GM19467 (cell line): ENCODE results near the gene TGFA.

Experiments used
- ATAC-seq: cut with Tn5 transposase; IDR thresholded peaks from one replicate; pipeline ENCODE4 v1.9.1; 2021; ENCODE audit warnings: mild to moderate bottlenecking, moderate library complexity; ENCODE audit not compliant: unreplicated experiment

Gene TGFA

DNA sequence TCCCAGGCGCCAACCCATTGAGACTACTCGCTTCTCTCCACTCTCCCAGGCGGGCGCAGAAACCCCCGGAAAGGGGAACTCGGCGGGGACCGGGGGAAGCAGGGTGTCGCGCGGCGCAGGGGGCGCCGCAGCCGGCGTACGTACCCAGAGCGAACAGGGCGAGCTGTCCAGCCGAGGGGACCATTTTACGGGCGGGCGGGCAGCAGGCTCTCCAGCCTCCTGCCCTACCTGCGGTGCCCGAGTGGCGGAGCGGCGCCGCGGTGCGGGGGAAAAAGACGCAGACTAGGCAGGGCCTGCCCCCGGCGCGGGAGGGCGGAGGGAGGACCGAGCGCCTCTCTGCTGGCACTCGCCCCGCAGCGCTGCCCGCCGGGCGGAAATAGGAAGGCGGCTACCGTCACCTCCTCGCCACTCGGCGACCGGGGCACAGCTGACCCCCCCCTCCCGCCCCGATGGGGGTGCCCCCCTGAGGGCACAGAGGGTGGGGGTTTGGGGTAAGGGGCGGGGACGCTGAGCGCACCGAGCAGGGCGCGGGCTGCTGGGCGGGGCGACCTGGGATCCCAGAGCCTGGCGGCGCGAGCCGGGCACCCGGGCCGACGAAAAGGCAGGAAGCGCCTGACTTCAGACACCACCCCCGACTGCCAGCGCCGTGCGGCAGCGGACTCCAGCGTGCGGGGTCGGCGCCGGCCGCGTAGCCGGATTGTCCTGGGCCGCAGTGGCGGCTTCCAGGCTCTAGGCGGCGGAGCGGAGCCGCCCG lies at the start of gene TGFA:
Gene TGFA, minus strand, starts transcription at position 243 of the 754 bp plus-strand sequence. Its CDS starts 59 bp downstream, at position 184.
- peak; percentile 59 for ATAC-seq

GRCh38 chr2:70603066-70603465 lies 49.4 kb upstream of the TGFA start:
- ATAC-seq: no peak

- ATAC-seq: no peak
These were observed 44.6 kb upstream of the TGFA start for GRCh38 chr2:70598197-70598596.

- no peak for ATAC-seq
These were observed 43.1 kb upstream of the TGFA start for GRCh38 chr2:70596739-70597138.

DNA sequence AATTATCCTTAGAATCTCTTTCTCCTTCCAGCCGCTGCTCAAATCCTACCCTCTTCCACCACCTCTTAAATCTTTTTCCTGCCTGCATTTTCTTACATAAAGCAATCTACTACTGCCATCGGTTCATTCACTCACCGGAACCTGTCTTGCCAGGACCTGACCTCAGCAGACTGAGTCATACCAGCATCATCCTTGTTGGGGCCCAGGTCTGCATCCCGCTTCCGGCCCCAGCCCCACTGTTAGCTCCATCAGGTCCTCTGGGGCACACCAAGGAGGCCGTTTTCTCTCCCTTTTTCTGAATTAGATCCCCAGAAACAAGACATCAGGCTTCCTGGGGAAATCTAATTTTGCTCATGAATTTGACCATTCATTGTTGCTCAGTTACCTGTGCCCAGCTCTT lies 42.7 kb upstream of the TGFA start:
- no peak for ATAC-seq

- ATAC-seq: no peak
These were observed 29.5 kb upstream of the TGFA start for GRCh38 chr2:70583091-70583490.

- no peak for ATAC-seq
These were observed 26.7 kb upstream of the TGFA start for GRCh38 chr2:70580352-70580751.

GRCh38 chr2:70574618-70575017 lies 21.0 kb upstream of the TGFA start:
- ATAC-seq: no peak

- no peak for ATAC-seq
These were observed 20.5 kb upstream of the TGFA start for GRCh38 chr2:70574109-70574508.

- ATAC-seq: no peak
These were observed 16.5 kb upstream of the TGFA start for GRCh38 chr2:70570041-70570661.

GRCh38 chr2:70569559-70569958 lies 15.9 kb upstream of the TGFA start:
- no peak for ATAC-seq

- ATAC-seq: no peak
These were observed 13.3 kb upstream of the TGFA start for GRCh38 chr2:70566906-70567305.

GRCh38 chr2:70566464-70566863 lies 12.8 kb upstream of the TGFA start:
- ATAC-seq: no peak

DNA sequence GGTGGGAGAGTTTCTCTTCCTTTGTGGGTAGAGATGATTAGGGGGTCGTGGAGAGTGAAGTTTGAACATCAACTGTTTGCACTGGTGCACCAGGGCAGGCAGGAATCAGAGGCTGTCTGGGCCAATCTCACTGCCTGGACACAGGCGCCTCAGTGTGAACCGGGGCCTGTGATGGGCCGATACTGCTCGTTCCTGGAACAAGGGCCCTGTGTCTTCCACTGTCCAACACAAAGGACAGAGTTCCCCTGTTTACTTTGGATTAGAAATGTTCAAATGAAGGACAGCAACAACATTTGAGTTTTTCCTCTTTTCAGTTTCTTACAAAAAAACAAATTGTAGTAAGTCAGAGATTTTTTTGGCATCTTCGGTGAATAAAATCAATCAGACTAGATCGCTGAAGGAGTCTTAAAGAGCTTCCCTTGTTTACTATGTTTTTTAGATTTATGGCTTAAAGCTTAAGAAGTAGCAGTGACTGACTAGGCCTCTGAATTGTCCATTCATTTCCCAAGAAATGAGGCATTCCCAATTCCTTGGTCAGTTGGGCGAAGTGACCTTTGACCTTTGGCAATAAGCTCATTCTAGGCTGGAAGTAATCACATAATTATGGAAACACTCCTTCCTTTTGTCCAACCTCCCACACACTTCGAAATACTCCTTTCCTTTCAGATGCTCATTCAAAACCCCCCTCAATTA lies 11.6 kb upstream of the TGFA start:
- ATAC-seq: no peak

- ATAC-seq: no peak
These were observed 8.3 kb upstream of the TGFA start for GRCh38 chr2:70561893-70562292.

DNA sequence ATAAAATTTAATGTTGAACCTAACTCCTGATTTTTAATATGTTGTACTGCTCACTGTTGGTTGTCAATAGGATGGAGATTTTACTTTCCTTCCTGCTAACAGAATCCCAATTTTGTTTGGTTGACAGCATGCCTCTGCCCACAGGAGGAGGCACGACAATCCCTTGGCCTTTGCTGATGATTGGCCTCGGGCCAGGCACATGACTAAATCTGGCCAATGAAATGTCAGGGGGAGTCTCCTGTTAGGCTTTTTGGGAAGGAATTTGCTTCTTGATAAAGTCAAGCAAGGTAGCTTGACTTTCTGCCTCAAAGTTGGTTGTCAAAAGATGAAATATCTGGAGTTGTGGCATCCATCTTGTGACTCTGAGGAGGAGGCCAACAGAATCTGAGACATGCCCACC lies 6.8 kb upstream of the TGFA start:
- ATAC-seq: no peak

GRCh38 chr2:70560040-70560439 lies 6.4 kb upstream of the TGFA start:
- no peak for ATAC-seq

- no peak for ATAC-seq
These were observed 4.7 kb upstream of the TGFA start for GRCh38 chr2:70558195-70558808.

DNA sequence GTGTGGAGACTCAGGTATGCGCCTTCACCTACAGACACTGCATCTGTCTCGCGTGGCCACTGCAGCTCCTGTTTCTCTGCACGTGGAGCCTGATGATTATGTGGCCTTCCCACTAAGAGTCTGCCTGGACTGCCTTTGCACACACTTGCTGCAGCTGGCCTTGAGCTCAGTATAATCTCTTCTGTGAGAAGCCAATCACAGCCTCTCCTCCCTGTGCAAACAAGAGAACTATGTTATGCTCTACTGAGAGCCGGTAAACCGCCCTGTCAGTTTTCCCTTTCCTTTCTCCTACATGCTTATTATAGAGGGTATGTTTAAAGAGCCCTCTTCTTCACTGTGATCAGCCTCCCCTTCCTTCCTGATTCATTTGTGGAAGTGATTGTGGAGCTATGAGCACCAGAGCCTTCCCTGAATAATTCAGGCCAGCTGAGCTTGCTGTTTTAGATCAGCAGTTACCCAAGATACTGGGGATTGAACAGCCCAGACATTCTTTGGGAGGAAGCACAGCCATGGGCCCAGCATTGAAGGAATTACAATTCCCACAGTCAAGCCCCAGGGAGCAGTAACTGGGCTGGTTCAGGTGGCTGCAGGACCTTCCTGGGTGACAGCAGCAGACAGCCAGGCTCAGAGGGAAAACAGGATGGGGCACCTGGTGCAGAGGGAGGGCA lies 3.7 kb upstream of the TGFA start:
- no peak for ATAC-seq

DNA sequence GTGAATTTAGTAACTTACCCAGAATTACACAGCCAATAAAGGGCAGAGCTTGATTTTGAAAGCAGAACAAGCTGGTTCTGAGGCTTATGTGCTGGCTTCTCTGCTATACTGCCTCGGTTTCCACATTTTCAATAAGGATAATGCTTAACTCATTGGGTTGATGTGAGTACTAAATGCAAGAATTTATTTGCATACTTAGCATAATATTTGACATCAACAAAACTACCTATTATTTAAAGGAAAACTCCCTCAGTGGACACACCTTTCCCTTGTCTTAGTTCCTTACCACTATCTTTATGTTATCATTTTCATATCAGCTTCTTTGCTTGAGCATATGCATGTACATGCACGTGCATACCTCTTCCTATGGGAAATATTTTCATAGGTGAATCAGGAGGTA lies 3.0 kb upstream of the TGFA start:
- ATAC-seq: no peak

- no peak for ATAC-seq
These were observed 789 bp upstream of the TGFA start for GRCh38 chr2:70554338-70554892.
